ENCODE results near the gene TPSAB1.
"Not testable (repeated sequence)": the region's sequence is repeated elsewhere in the genome, so short reads cannot be mapped to it uniquely, and the experiment has no call there.

TPSAB1 gene

DNA sequence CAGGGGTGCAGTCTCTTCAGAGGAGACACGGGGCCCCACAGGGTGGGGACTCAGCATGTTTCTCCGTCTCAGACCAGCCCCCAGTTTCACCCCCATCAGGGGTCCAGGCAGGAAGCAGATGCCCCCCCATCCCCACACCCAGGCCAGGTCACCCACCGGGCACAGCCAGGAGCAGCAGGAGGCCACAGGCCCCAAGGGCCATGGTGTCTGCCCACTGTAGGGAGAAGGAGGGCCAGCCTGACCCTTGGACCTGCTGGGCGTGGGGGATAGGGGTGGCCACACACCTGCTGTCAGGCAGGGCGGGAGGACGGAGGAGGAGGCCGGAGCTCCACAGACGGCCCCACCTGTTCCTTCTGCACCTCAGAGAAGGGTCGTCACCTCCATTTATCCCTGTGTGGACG, 15.5 kb upstream of the TPSAB1 start, which contains the start of gene TPSG1:
TSS of gene TPSG1 (minus strand) at position 218 of the 401 bp plus-strand sequence. CDS start at position 202, 16 bp downstream.
- no peak for DNase-seq

DNA sequence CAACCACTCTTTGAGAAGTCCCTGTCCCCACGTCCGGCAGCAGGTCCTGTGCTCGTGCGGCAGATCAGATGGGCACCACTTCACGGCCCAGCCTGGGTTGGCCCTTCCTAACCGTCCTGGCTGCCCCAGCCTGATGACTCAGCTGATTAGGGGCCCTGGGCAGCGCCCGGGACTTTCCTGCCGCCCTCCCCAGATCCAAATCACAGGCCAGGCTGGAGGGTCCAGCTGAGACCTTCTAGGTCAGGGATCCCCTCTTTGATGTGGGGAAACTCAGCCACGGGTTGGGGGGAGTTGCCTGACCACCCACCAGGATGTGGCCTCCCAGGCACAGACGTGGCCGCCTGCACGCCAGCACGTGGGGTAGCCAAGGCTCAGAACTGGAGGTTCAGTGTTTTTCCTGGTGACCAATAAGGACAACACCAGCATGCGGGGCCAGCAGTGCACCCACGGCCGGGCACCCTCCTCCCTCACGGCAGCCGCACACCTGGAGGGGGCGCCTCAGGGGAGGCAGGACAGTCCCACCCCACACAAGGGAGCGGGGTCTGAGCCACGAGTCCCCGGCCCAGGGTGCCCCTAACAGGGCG, 14.7 kb upstream of the TPSAB1 start:
- not testable (repeated sequence) for DNase-seq

DNA sequence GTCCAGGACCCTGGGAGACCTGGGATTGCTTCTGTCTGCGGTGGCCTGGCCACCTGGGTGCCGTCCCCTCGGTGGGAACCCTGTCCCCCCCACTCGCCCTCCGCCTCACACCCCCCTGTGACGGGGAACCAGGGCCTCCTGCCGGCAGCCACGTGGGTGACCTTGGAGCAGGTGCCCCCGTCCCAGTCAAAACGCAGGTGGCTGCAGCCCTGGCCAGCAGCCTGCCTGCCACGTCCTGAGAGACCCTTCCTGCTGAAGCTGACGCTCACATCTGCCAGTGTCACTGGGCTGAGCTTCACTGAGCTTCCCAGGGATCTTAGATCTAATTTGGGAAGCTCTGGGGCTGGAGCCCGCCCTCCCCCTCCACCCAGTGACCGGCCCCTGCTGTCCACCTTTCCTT, 13.8 kb upstream of the TPSAB1 start:
- not testable (repeated sequence) for DNase-seq

DNA sequence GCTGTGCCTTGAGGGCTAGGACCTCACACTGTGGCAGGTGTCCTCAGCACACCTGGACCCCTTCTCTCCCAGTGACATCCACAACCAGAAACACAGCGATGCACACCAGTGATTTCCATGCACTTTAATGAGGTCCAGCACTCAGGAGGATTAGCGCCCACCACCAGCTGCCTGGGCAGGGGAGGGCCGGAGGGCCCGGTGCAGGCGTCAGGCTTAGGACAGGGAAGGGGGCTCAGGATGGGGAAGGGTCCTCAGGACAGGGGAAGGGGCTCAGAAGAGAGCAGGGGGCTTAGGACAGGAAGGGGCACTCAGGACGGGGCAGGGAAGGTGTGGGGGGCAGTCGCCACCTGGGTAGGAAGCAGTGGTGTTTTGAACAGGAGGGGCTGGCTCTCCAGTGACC, 12.3 kb upstream of the TPSAB1 start:
- DNase-seq = not testable (repeated sequence)

DNA sequence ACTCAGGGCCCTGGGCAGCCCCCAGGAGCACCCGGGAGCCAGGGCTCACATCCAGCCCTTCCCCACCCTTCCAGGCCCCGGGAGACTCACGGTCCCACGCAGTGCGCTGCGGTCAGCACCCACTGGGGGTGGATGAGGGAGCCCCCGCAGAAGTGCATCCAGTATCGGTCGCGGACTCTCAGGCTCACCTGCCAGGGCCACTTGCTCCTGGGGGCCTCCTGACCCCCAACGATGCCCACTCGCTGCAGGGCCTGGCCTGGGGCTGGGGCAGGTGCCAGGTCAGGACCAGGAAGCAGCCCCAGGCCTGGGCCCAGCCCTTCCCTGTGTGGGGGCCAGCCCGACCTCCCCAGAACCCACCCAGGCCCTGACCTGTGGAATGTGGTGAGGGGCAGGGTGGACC, 11.0 kb upstream of the TPSAB1 start:
- DNase-seq = not testable (repeated sequence)

DNA sequence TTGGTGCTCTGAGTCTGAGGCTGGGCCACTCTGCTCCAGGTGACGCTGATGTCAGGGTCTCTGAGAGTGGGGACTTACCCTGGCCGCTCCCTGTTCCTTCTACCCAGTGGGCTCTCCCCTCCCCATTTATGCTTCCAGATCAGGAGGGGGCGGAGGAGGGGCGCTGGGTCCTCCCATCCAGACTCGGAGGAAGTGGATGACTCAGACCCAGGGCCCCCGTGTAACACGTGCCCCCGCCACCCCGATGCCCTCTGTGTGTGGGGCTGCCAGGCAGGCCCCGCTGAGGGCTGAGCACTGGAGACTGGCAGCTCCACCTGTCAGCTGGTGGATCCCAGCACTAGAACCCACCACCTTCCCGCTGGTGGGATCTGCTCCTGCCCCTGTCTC, 10.4 kb upstream of the TPSAB1 start, which contains the start of gene TPSB2:
TSS of gene TPSB2 (minus strand) at position 101 of the 387 bp plus-strand sequence. CDS start 233 bp downstream, outside the sequence.
- not testable (repeated sequence) for DNase-seq

DNA sequence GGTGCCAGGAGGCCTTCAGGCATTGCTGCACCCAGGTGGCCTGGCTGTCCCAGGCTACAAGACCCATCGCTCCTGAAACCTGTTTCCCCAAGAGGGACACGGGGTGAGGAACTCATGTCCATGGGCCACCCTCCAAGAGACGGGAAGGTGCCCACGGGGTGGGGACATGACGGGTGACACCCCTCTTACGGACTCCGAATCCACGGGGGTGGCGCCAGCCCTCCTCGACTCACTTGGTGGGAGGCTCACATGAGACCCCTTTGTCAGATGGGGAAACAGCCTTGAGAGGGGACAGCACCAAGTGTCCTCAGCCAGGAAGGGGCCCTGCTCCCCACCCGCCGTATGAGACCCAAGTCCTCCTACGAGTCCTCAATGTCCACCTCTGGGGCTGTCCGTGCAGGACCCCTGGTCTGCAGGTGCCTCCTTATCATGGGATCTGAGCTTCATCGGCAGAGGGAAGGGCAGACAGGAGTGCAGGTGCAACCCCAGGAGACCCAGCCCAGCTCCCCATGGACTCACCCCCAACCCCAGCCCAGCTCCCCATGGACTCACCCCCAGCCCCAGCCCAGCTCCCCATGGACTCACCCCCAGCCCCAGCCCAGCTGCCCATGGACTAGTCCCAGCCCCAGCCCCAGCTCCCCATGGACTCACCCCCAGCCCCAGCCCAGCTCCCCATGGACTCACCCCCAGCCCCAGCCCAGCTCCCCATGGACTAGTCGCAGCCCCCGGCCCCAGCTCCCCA, 9.9 kb upstream of the TPSAB1 start:
- not testable (repeated sequence) for DNase-seq

DNA sequence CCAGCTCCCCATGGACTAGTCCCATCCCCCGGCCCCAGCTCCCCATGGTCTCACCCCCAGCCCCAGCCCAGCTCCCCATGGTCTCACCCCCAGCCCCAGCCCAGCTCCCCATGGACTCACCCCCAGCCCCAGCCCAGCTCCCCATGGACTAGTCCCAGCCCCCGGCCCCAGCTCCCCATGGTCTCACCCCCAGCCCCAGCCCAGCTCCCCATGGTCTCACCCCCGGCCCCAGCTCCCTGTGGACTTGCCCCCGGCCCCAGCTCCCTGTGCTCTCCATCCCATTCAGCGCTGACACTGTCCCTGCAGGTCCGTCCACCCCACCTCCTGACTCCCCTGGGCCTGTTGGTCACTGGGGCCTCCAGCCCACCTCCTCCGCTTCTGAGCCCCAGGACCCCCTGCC, 9.2 kb upstream of the TPSAB1 start:
- not testable (repeated sequence) for DNase-seq

DNA sequence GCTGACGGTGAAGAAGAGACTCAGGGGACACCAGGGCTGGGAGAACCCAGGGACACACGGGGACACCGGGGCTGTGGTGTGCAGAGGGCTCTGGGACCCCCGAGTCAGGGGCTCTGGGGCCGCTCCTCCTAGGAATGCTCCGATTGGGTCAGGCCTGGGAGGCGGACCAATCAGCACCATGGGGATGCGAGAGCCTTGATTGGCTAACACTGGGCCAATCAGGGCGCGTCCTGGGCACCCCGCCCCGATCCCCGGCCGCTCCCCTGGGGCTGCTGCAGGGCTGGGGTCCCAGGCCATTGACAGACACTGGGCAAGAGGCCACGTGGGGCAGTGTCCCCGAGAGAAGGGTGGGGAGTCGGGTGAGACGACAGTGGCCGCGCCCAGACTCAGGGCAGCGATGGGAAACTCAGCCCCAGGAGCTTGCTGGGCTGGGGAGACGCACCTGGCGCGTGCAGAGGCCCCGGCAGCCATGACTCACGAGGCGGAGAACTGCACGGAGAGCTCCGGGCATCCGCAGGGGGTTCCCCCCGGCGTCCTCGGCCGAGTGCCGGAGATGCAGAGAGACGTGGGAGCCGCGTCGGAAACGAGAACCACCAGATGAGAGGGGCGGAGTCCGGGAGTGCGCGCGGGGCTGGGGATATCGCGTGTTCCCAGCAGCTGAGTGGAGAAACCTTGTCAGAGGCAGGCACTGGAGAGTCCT, 8.3 kb upstream of the TPSAB1 start:
- not testable (repeated sequence) for DNase-seq

DNA sequence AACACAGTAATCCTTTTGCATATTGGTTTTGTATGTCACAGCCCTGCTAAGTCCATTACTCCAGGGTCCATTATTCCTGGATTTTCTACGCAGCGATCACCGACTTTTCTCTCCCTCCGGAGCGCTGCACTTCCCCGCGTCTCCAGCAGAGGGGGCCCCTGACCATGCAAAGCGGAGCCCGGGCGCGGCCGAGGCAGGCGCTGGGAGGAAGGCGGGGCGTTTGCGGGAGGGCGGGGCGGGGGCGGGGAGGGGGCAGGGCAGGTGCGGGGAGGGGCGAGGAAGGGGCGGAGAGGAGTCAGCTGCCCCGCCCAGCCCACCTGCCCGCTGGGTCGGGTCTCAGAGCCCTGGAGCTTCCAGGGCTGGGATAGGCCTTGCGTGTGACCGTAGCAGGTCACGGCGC, 3.8 kb upstream of the TPSAB1 start:
- not testable (repeated sequence) for DNase-seq

DNA sequence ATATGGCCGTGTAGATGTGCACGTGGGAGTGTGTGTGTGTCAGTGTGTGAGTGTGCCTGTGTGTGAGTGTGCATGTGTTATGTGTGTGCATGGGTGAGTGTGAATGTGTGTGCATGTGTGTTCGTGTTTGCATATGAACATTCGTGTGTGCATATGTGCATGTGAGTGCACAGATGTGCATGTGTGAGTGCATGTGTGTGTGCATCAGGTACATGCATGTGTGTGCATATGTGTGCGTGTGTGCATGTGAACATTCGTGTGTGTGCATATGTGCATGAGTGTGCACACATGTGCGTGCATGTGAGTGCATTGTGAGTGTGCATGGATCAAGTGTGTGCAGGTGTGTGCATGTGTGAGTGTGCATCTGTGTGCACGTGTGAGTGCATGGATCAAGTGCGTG, 2.5 kb upstream of the TPSAB1 start:
- no peak for DNase-seq

DNA sequence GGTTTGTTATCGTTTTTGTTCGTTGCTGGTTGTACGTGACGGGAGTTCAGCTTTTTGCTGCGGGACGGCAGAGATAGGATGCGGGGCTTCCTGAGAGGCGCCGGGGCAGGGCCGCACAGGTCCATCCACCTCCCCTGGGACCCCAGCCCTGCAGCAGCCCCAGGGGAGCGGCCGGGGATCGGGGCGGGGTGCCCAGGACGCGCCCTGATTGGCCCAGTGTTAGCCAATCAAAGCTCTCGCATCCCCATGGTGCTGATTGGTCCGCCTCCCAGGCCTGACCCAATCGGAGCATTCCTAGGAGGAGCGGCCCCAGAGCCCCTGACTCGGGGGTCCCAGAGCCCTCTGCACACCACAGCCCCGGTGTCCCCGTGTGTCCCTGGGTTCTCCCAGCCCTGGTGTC, 1.6 kb upstream of the TPSAB1 start:
- not testable (repeated sequence) for DNase-seq

DNA sequence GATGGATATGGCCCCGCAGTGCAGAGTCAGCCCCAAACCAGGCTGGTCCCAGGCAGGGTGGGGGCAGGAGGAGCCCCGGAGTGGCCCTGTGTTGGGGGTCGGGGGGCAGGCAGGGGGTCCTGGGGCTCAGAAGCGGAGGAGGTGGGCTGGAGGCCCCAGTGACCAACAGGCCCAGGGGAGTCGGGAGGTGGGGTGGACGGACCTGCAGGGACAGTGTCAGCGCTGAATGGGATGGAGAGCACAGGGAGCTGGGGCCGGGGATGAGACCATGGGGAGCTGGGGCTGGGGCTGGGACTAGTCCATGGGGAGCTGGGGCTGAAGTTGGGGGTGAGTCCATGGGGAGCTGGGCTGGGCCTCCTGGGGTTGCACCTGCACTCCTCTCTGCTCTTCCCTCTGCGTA, 930 bp upstream of the TPSAB1 start:
- not testable (repeated sequence) for DNase-seq

DNA sequence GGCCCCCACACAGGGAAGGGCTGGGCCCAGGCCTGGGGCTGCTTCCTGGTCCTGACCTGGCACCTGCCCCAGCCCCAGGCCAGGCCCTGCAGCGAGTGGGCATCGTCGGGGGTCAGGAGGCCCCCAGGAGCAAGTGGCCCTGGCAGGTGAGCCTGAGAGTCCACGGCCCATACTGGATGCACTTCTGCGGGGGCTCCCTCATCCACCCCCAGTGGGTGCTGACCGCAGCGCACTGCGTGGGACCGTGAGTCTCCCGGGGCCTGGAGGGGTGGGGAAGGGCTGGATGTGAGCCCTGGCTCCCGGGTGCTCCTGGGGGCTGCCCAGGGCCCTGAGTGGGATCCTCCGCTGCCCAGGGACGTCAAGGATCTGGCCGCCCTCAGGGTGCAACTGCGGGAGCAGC, 576 bp downstream of the TPSAB1 start:
- DNase-seq = not testable (repeated sequence)

DNA sequence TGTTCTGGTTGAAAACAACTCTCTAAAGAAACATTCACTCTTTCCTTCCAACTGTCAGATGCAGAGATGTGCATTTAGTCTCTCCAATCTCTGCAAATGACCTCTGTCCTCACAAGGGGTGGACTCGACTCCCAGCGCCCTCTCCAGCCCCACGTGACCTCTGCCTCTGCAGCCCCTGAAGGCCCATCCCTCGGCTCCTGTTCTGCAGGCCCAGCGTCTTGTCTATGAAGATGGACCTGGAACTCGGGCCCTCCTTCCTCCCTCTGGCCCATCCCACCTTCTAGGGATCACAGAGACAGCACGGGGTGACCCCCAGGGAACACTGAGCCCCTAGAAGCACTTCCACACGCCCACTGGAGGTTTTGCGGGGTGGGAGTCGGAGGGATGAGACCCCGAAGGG, 2.9 kb downstream of the TPSAB1 start:
- DNase-seq = not testable (repeated sequence)

DNA sequence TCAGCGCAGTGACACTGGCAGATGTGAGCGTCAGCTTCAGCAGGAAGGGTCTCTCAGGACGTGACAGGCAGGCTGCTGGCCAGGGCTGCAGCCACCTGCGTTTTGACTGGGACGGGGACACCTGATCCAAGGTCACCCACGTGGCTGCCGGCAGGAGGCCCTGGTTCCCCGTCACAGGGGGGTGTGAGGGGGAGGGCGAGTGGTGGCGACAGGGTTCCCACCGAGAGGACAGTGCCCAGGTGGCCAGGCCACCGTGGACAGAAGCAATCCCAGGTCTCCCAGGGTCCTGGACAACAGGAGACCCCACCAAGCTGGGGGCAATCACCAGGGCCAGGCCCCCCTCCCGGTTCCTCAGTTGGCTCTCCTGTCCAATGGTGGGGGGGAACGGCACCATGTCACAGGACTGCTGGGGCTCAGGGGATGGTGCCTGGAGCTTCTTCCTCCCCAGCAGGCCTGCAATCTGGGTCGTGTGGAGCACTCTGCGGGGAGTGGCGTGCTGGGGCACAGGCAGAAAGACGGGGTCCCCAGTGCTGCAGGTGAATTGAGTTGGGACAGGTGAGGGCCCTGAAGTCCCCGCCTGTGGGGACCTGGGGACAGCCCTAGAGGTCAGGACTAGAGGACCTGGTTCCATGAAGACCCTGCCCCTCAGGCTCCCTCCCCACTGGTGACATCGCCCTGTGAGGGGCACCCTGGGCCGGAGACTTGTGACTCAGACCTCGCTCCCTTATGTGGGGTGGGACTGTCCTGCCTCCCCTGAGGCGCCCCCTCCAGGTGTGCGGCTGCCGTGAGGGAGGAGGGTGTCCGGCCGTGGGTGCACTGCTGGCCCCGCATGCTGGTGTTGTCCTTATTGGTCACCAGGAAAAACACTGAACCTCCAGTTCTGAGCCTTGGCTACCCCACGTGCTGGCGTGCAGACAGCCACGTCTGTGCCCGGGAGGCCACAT, 3.7 kb downstream of the TPSAB1 start:
- not testable (repeated sequence) for DNase-seq

DNA sequence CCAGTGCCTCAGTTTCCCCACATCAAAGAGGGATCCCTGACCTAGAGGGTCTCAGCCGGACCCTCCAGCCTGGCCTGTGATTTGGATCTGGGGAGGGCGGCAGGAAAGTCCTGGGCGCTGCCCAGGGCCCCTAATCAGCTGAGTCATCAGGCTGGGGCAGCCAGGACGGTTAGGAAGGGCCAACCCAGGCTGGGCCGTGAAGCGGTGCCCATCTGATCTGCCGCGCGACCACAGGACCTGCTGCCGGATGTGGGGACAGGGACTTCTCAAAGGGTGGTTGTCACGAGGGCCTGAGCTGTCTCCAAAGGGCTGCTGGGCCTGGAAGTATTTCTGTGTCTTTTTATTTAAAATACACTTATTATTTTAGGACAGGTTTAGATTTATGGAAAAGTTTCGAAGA, 4.4 kb downstream of the TPSAB1 start:
- DNase-seq = no peak

DNA sequence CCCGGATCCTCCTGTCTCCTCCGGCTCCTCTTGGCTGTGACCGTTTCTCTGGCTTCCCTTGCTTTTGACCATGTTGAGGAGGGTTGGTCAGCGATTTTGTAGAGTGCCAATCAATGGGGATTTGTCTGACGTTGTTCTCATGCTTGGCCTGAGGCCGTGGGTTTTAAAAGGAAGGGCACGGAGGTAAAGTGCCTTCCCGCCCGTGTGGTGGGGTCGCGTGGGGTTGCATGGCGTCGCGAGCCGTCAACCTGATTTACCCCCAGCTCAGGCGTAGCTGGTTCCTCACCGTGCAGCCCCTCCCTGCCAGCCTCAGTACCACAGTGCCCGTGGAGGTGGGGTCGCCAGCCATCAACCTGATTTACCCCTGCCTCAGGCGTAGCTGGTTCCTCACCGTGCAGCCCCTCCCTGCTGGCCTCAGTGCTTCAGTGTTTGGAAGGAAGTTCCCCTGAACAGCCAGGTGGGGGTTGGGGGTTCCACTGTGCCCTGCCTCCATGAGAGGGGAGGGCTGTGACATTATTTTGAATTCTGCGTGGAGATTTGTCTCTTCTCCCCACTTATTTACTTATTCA, 5.0 kb downstream of the TPSAB1 start:
- DNase-seq = no peak

DNA sequence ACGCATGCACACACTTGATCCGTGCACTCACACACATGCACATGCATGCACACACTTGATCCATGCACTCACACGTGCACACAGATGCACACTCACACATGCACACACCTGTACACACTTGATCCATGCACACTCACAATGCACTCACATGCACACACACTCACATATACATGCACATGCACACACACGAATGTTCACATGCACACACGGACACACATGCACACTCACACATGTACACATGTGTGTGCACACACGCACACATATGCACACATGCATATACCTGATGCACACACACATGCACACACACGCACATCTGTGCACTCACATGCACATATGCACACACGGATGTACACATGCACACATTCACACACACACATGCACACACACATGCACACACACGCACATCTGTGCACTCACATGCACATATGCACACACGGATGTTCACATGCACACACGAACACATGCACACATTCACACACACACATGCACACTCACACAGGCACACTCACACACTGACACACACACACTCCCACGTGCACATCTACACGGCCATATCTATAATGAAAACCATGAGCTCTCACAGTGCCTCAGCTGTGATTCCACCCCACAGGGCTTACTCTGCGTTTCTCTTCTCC, 7.5 kb downstream of the TPSAB1 start:
- DNase-seq = not testable (repeated sequence)

DNA sequence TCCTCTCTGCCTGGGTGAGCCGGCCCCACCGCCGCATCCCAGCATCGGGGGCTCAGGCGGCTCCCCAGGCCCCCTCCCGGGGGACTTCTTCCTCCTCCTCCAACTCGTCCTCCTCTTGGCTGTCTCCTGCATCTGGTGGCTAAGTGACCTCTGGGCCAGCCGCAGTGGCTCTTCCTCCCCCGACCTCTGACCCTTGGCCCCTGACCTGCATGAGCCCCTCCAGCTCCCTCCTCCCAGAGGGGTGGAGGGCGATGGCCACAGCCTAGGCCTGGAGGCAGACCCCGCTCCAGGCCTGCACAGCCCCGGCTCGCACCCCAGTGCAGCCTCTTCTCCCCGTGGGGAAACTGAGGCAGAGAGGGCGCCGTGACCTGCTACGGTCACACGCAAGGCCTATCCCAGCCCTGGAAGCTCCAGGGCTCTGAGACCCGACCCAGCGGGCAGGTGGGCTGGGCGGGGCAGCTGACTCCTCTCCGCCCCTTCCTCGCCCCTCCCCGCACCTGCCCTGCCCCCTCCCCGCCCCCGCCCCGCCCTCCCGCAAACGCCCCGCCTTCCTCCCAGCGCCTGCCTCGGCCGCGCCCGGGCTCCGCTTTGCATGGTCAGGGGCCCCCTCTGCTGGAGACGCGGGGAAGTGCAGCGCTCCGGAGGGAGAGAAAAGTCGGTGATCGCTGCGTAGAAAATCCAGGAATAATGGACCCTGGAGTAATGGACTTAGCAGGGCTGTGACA, 8.7 kb downstream of the TPSAB1 start:
- DNase-seq = not testable (repeated sequence)

All from activated CD4-positive, alpha-beta T cell treated with anti-CD3 and anti-CD28 coated beads, Interleukin-2, amount 50 U/mL, for 1 hour (primary cell).